Measurements from ENCODE around the gene TMEM179. TPM values are rescaled to one million over a fixed set of nuclear protein-coding genes. Genes with fewer than 3 reads are reported as not detected.

Gene TMEM179
- total and polyA plus RNA-seq, 2 donors (not counting 3 experiments of a cell fraction or from before 2014, with no cell fraction given) = 0.14 TPM; not detected in 1

- Histone ChIP-seq H2AFZ (ENCODE audit: low read depth, low read length) (no peak overlapping the region), H3K4me2 (ENCODE audit: insufficient read depth, low read length) (no peak overlapping the region), H3K9me3 (replicated peaks; ENCODE audit: control insufficient read depth, insufficient read depth, low read length) (no peaks in the 10 kb centered on the region), H3K36me3 (ENCODE audit: control insufficient read depth in 2 of 2, extremely low read depth in 1 of 2, insufficient read depth in 2 of 2, low read length in 2 of 2) (no peaks in the 10 kb centered on the region), H3K79me2 (ENCODE audit: control insufficient read depth, insufficient read depth, low read length) (no peaks in the 10 kb centered on the region), H4K20me1 (replicated peaks; ENCODE audit: control insufficient read depth, extremely low read depth, insufficient read depth, low read length) (no peaks in the 10 kb centered on the region), H3K27me3 (ENCODE audit: control insufficient read depth in 2 of 2, insufficient read depth in 2 of 2, low read length in 2 of 2) (no peaks in the 10 kb centered on the region), H3K4me1 (ENCODE audit: control insufficient read depth, extremely low read depth, insufficient read depth, low read length) (no peaks in the 10 kb centered on the region), H3K9me1 (replicated peaks; ENCODE audit: control insufficient read depth, extremely low read depth, insufficient read depth, low read length) (no peaks in the 10 kb centered on the region), H3K27ac (ENCODE audit: insufficient read depth, low read depth, low read length) (no peak overlapping the region), H3K9ac (replicated peaks; ENCODE audit: extremely low read depth, insufficient read depth, low read length) (no peak overlapping the region), H3K4me3 (replicated peaks in 1 of 3; ENCODE audit: insufficient read depth in 1 of 3, low read depth in 1 of 3, low read length in 3 of 3) (no peak overlapping the region)
- TF ChIP-seq EZH2 (IDR thresholded peaks at IDR 0.05; ENCODE audit: borderline replicate concordance, low read depth, low read length, severe bottlenecking) (no peak), GATA2 (IDR thresholded peaks at IDR 0.05; ENCODE audit: insufficient read depth, insufficient read length, low read depth, low read length) (no peak), JUN (IDR thresholded peaks at IDR 0.05; ENCODE audit: borderline replicate concordance, insufficient read depth, insufficient read length, low read depth) (no peak), POLR2AphosphoS5 (IDR thresholded peaks at IDR 0.05; ENCODE audit: insufficient read depth, low read depth, low read length) (no peak), MAX (IDR thresholded peaks at IDR 0.05; ENCODE audit: insufficient read depth, insufficient read length) (no peak), MYC (IDR thresholded peaks at IDR 0.05; ENCODE audit: low read depth, low read length) (no peak), POLR2A (IDR thresholded peaks at IDR 0.05; ENCODE audit: low read depth, low read length) (no peak), CTCF (IDR thresholded peaks at IDR 0.05; ENCODE audit: extremely low read depth in 1 of 2, insufficient read depth in 1 of 2, low read depth in 1 of 2, low read length in 2 of 2) (no peak), FOS (IDR thresholded peaks at IDR 0.05; ENCODE audit: borderline replicate concordance, insufficient read depth, low read length) (no peak)
- no peak for DNase-seq (ENCODE audit: low read depth, low spot score)
- no TSS peak for BruUV-seq (replicated peaks)
- no peak for FAIRE-seq
- dilution Hi-C loops (cut with MboI; ENCODE audit: extremely low pct_ligation_motif_present, low sequenced_read_pairs) = no loop called here
- CTCF ChIA-PET = interaction anchor here (1.0 to 2.7 kb wide), 2 partner anchors 11 to 480 kb away, joined by 3 to 16 read pairs; no protein-coding TSS in a partner anchor
- POLR2A ChIA-PET = no interaction called here
- intact Hi-C loops (cut with micrococcal nuclease) = no loop called here
These were observed 30.0 kb downstream of the TMEM179 start for GRCh38 chr14:104574536-104574935.

Data from endothelial cell of umbilical vein (primary cell).